Body of pancreas (tissue), 4 donors: ENCODE results near the gene PAPPA2.

Experiments used
- POLR2A ChIP-seq, 3 donors: fragments of 450-650 bp; IDR thresholded peaks; one replicate each; pipeline ENCODE4 v1.6.1; 2016; ENCODE audit warnings: antibody characterized with exemption in 3 of 3, mild to moderate bottlenecking in 2 of 3
- TF ChIP-seq, protein P1 (sequence below), 7 experiments: fragments of 450-650 bp in 4 of 7; fragments of 200-600 bp in 3 of 7; sonication (generic) in 3 of 7; IDR thresholded peaks; one replicate each; pipeline ENCODE4 v1.5.1; 2016 to 2019; ENCODE audit warnings: antibody characterized with exemption in 7 of 7

DNA sequence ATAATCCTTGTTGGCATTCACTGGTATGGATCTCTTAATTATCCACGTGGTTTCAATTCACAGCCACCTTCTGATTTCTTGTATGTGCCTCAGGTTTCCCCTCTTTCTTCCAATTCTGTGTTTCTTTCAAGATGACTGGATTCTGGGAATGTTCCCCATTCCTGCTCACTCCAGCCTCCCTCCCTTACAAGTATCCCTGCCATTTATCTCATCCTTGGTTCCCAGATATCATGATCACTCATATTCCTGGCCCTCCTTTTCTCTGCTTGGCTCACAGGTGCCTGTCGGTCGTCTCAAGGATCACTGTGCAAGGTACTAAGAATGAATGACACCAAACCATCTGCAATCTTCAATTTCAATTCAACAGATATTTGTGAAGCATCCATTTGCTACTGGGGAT is 422.4 kb downstream of the PAPPA2 start:
- TF ChIP-seq POLR2A (IDR thresholded peaks at IDR 0.05), result no peak
- TF ChIP-seq, protein P1, sequence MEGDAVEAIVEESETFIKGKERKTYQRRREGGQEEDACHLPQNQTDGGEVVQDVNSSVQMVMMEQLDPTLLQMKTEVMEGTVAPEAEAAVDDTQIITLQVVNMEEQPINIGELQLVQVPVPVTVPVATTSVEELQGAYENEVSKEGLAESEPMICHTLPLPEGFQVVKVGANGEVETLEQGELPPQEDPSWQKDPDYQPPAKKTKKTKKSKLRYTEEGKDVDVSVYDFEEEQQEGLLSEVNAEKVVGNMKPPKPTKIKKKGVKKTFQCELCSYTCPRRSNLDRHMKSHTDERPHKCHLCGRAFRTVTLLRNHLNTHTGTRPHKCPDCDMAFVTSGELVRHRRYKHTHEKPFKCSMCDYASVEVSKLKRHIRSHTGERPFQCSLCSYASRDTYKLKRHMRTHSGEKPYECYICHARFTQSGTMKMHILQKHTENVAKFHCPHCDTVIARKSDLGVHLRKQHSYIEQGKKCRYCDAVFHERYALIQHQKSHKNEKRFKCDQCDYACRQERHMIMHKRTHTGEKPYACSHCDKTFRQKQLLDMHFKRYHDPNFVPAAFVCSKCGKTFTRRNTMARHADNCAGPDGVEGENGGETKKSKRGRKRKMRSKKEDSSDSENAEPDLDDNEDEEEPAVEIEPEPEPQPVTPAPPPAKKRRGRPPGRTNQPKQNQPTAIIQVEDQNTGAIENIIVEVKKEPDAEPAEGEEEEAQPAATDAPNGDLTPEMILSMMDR (IDR thresholded peaks at IDR 0.05), result no peak
